ENCODE measurements around the gene DPP4. TPM values are rescaled to one million over a fixed set of nuclear protein-coding genes. Genes with fewer than 3 reads are reported as not detected.

Gene DPP4
- total and polyA plus RNA-seq, 2 experiments from 2014 or later = 1.5 to 2.8 TPM

GRCh38 chr2:162071001-162071400 lies 3.0 kb downstream of the DPP4 start:
- Mint-ChIP-seq H3K9me3 (no peaks in the 10 kb centered on the region), H3K27me3 (ENCODE audit: insufficient read depth, low read depth, poor library complexity) (peaks cover 19% of the 10 kb centered on the region), H3K36me3 (ENCODE audit: low read depth) (no peaks in the 10 kb centered on the region), H3K27ac (no peak overlapping the region), H3K4me1 (peaks cover 38% of the 10 kb centered on the region), H3K4me3 (no peak overlapping the region)
- H3K27ac ChIP-seq (ENCODE audit: low read depth) = no peak overlapping the region
- no peak overlapping the region for H3K4me3 ChIP-seq
- H3K27me3 ChIP-seq (ENCODE audit: insufficient read depth) = peaks cover 40% of the 10 kb centered on the region
- DNase-seq (ENCODE audit: low spot score) = no peak
- no peak overlapping the region for H3K4me2 ChIP-seq
- H3K79me2 ChIP-seq (replicated peaks; ENCODE audit: insufficient read depth) = no peaks in the 10 kb centered on the region
- TF ChIP-seq ETS1 (IDR thresholded peaks at IDR 0.05) (no peak), ZNF331 (CRISPR knock-in tag; IDR thresholded peaks at IDR 0.05; ENCODE audit: low read depth) (no peak), ZNF114 (CRISPR knock-in tag; IDR thresholded peaks at IDR 0.05) (no peak), JUNB (IDR thresholded peaks at IDR 0.05; ENCODE audit: unreplicated experiment) (no peak), REST (IDR thresholded peaks at IDR 0.05; ENCODE audit: unreplicated experiment) (no peak), ZNF462 (CRISPR knock-in tag; IDR thresholded peaks at IDR 0.05) (no peak), POLR2AphosphoS5 (IDR thresholded peaks at IDR 0.05; ENCODE audit: low read depth) (no peak), NANOG (IDR thresholded peaks at IDR 0.05; ENCODE audit: borderline replicate concordance) (no peak), STAT1 (IDR thresholded peaks at IDR 0.05; ENCODE audit: unreplicated experiment) (no peak), CREB1 (CRISPR knock-in tag; IDR thresholded peaks at IDR 0.05; ENCODE audit: low read depth) (no peak)
- ATAC-seq = no peak
- no peaks in the 10 kb centered on the region for H4K20me1 ChIP-seq (replicated peaks; ENCODE audit: insufficient read depth)
- 0 out of 2 replicates have a peak, but pooled peaks cover 2% of the 10 kb centered on the region for H3K9me2 ChIP-seq (ENCODE audit: insufficient read depth)
- H3F3A ChIP-seq (replicated peaks; ENCODE audit: low read depth) = no peaks in the 10 kb centered on the region
- no peaks in the 10 kb centered on the region for H3K36me3 ChIP-seq (ENCODE audit: insufficient read depth)
- no peak overlapping the region for H2AFZ ChIP-seq
- peaks cover 34% of the 10 kb centered on the region for H3K4me1 ChIP-seq (ENCODE audit: insufficient read depth)

Data from GM23338 (cell line).